Limb (tissue), 2 donors: Measurements from ENCODE around the gene ADGRG6.
"Not testable (repeated sequence)": the region's sequence is repeated elsewhere in the genome, so short reads cannot be mapped to it uniquely, and the experiment has no call there.

Source experiments
- DNase-seq, 2 donors: peaks; one replicate each; pipeline ENCODE4 v3.0.0-alpha.2; 2016; ENCODE audit errors: extremely low spot score in 2 of 2

The ADGRG6 gene

GRCh38 chr6:142345261-142345660, 43.5 kb downstream of the ADGRG6 start:
- DNase-seq = no peak

GRCh38 chr6:142346166-142346565, 44.4 kb downstream of the ADGRG6 start:
- not testable (repeated sequence) for DNase-seq

GRCh38 chr6:142349215-142349823, 47.5 kb downstream of the ADGRG6 start:
- no peak for DNase-seq

- no peak for DNase-seq
These were observed 48.5 kb downstream of the ADGRG6 start for GRCh38 chr6:142350309-142350708.

- peak in 1 of 2 donors; percentile 19 for DNase-seq
These were observed 51.9 kb downstream of the ADGRG6 start for GRCh38 chr6:142353690-142354089.

GRCh38 chr6:142354650-142355049, 52.8 kb downstream of the ADGRG6 start:
- no peak for DNase-seq

- no peak for DNase-seq
These were observed 53.8 kb downstream of the ADGRG6 start for GRCh38 chr6:142355520-142356174.

GRCh38 chr6:142356201-142356883, 54.5 kb downstream of the ADGRG6 start:
- no peak for DNase-seq

- no peak for DNase-seq
These were observed 55.0 kb downstream of the ADGRG6 start for GRCh38 chr6:142356884-142357225.

GRCh38 chr6:142357879-142358278, 56.1 kb downstream of the ADGRG6 start:
- DNase-seq = no peak

- DNase-seq = no peak
These were observed 57.6 kb downstream of the ADGRG6 start for GRCh38 chr6:142359271-142359960.

GRCh38 chr6:142361345-142361744, 59.5 kb downstream of the ADGRG6 start:
- no peak for DNase-seq

- no peak for DNase-seq
These were observed 60.3 kb downstream of the ADGRG6 start for GRCh38 chr6:142361779-142362750.

GRCh38 chr6:142367061-142367460, 65.3 kb downstream of the ADGRG6 start:
- DNase-seq = no peak

- no peak for DNase-seq
These were observed 65.8 kb downstream of the ADGRG6 start for GRCh38 chr6:142367501-142368018.

GRCh38 chr6:142369266-142369665, 67.5 kb downstream of the ADGRG6 start:
- DNase-seq = no peak

GRCh38 chr6:142372348-142372747, 70.5 kb downstream of the ADGRG6 start:
- no peak for DNase-seq

- DNase-seq = no peak
These were observed 71.7 kb downstream of the ADGRG6 start for GRCh38 chr6:142373268-142374090.

GRCh38 chr6:142374091-142374770, 72.4 kb downstream of the ADGRG6 start:
- DNase-seq = no peak
